ENCODE data around the gene ESYT1.

ESYT1 gene, protein sequence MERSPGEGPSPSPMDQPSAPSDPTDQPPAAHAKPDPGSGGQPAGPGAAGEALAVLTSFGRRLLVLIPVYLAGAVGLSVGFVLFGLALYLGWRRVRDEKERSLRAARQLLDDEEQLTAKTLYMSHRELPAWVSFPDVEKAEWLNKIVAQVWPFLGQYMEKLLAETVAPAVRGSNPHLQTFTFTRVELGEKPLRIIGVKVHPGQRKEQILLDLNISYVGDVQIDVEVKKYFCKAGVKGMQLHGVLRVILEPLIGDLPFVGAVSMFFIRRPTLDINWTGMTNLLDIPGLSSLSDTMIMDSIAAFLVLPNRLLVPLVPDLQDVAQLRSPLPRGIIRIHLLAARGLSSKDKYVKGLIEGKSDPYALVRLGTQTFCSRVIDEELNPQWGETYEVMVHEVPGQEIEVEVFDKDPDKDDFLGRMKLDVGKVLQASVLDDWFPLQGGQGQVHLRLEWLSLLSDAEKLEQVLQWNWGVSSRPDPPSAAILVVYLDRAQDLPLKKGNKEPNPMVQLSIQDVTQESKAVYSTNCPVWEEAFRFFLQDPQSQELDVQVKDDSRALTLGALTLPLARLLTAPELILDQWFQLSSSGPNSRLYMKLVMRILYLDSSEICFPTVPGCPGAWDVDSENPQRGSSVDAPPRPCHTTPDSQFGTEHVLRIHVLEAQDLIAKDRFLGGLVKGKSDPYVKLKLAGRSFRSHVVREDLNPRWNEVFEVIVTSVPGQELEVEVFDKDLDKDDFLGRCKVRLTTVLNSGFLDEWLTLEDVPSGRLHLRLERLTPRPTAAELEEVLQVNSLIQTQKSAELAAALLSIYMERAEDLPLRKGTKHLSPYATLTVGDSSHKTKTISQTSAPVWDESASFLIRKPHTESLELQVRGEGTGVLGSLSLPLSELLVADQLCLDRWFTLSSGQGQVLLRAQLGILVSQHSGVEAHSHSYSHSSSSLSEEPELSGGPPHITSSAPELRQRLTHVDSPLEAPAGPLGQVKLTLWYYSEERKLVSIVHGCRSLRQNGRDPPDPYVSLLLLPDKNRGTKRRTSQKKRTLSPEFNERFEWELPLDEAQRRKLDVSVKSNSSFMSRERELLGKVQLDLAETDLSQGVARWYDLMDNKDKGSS

DNA sequence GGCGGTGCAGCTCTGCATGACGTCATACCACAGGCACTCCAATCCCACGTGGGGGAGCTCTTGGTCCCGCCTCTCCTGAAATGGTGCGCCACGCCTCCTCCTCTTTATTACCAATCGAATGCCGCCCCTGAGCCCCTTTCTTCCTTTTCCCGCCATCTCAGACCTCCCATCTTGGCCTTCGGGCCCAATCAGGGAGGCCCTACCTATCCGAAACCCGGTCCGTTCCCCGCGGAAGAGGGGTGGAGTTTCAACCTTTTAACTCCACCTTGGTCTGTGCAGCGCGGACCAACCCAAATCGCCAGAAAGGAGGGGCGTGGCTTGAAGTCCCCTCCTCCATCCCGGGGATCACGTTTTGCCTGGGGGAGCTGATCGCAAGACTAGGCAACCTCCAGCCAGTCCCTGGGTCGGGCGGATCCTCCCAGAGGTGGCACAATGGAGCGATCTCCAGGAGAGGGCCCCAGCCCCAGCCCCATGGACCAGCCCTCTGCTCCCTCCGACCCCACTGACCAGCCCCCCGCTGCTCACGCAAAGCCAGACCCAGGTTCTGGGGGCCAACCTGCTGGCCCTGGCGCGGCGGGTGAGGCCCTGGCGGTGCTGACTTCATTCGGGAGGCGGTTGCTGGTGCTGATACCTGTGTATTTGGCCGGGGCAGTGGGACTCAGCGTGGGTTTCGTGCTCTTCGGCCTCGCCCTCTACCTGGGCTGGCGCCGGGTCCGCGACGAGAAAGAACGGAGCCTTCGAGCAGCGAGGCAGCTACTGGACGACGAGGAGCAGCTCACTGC lies at the start of gene ESYT1:
TSS of gene ESYT1 (plus strand) at position 380 of the 782 bp plus-strand sequence. CDS start at position 433, 53 bp downstream.
- DNase-seq: peak; percentile 100

GRCh38 chr12:56078427-56078826 lies 49.6 kb upstream of the ESYT1 start:
- no peak for DNase-seq

DNA sequence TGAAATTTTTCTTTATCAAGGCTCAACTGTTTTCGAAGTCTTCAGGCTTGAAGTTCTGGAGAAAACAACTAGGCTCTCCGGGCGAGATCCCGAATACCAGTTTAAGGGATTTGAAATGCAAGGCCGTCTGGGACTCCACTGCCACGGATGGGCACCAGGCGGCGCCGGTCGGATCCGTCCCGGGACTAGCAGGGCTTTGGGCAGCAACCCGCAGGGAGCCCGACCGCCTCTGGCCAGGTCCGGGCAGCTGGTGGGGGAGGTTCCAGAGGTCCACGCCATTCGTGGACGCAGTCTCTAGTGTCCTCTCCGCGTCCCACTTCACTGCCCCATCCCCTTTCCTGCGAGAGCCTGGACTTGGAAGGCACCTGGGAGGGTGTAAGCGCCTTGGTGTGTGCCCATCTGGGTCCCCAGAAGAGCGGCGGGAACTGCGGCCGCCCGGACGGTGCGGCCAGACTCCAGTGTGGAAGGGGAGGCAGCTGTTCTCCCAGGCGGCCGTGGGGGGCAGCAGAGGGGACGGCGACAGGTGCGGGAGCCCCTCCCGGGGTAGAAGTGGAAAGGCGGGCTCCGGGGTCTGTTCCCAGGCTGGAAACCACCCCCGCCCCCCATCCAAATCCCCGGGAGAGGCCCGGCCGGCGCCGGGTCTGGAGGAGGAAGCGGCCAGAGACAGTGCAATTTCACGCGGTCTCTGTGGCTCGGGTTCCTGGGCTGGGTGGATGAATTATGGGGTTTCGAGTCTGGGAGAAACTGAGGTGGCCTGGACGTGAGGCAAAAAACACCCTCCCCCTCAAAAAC lies 48.9 kb upstream of the ESYT1 start:
- DNase-seq: peak; percentile 51

DNA sequence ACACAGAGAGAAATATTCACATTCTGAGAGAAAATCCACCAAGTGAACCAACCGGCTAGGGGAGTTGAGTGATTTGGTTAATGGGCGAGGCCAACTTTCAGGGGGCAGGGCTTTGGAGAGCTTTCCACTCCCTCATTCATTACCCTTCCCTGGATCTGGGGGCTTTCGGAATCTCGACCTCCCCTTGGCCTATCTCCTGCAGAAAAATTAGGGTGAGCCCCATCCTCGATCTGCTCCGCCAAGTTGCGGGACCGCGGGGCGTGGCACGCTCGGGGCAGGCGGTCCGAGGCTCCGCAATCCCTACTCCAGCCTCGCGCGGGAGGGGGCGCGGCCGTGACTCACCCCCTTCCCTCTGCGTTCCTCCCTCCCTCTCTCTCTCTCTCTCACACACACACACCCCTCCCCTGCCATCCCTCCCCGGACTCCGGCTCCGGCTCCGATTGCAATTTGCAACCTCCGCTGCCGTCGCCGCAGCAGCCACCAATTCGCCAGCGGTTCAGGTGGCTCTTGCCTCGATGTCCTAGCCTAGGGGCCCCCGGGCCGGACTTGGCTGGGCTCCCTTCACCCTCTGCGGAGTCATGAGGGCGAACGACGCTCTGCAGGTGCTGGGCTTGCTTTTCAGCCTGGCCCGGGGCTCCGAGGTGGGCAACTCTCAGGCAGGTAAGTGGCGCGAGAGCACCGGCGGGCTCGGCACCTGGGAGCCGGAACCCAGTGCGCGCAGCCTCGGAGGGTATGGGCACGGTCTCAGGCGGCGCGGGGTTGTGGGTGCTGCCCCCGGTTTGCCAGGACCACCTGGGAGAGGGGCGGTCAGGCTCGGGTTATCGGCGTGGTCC lies 48.1 kb upstream of the ESYT1 start, which contains the start of gene ERBB3:
TSS of gene ERBB3 (plus strand) at position 443 of the 833 bp plus-strand sequence. CDS start at position 579, 136 bp downstream.
- peak; percentile 66 for DNase-seq

- no peak for DNase-seq
These were observed 47.4 kb upstream of the ESYT1 start for GRCh38 chr12:56080556-56081138.

DNA sequence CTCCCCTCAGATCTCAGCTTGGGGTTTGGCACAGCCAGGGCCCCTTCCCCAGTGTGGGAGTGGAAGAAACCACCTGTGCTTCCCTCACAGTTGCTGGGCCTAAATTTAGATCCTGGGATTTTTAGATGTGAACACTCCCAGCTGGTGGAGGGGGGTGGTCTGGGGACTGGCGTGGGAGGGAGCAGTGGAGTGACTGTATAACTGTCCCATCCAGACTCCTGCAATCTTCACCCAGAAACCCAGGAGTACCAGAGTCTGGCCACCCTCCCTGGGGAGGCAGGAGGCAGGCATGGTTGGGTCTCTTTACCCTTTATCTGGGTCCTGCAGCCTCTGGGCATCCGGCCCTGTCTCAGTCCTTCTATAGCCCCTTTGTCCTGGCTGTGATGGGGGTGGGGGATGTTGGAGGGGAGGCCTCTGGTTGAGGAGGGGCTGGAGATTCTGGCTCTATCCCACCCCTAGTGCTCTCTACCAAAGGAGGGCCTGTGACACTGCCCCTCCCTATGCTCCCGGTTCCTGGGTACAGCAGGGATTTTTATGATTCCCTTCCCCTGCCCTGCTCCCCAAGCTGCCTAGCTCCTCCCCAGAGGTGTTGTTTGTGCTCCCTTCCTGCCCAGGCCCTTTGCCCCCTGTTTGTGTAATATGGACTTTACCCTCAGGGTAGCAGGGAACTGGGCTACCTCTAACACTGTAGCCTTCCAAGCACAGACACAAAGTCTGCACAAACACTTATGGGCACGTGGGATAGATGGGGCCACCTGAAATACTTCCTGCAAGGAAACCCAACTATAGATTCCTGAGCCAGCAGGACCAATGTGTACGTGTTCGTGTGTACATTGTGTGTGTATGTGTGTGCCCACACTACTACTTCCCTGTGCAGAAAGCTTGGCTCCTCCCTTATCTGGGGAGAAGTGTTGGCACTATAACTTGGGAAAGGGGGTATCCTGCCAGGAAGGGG lies 46.4 kb upstream of the ESYT1 start:
- DNase-seq: no peak

- no peak for DNase-seq
These were observed 45.7 kb upstream of the ESYT1 start for GRCh38 chr12:56082382-56082781.

DNA sequence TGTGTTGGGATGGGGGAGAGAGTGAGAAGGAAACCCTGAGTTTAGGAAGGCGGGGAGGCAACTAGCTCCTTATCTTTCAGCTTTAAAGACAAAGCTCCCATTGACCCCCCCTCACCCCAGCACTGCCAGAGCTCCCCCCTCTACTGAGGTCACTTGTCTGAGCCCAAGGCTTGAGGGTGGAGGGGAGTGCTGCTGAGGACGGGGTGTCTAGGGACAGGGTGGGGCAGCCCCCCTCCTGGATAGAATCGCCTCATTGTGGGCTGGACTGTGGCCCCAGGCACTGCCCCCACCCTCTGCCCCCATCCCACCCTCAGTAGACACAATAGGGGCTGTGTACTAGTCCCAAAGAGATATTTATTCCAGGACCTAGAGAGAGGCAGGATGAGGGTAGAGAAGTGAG lies 45.1 kb upstream of the ESYT1 start:
- no peak for DNase-seq

DNA sequence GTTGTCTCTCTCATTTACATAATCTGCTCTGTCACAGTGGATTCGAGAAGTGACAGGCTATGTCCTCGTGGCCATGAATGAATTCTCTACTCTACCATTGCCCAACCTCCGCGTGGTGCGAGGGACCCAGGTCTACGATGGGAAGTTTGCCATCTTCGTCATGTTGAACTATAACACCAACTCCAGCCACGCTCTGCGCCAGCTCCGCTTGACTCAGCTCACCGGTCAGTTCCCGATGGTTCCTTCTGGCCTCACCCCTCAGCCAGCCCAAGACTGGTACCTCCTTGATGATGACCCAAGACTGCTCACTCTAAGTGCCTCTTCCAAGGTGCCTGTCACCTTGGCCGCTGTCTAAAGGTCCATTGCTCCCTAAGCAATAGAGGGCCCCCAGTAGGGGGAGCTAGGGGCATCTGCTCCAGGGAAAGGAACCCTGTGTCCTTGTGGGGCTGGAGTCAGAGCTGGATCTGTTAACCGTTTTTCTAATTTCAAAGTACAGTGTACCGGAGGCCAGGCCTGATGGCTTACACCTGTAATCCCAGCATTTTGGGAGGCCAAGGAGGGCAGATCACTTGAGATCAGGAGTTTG lies 43.0 kb upstream of the ESYT1 start:
- peak; percentile 14 for DNase-seq

- no peak for DNase-seq
These were observed 42.0 kb upstream of the ESYT1 start for GRCh38 chr12:56086096-56086495.

DNA sequence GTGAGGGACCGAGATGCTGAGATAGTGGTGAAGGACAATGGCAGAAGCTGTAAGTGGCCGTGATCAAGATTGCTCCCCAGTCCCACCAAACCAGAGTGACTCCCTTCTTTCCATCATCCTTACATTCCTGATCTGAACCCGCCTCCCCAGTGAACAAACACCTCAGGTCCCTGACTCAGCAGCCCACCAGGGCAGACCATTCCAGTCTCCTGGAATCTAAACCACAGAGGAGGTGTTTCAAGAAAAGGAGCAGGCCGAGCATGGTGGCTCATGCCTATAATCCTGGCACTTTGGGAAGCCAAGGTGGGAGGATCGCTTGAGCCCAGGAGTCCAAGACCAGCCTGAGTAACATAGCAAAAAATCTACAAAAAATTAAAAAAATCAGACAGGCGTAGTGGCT lies 41.5 kb upstream of the ESYT1 start:
- no peak for DNase-seq

DNA sequence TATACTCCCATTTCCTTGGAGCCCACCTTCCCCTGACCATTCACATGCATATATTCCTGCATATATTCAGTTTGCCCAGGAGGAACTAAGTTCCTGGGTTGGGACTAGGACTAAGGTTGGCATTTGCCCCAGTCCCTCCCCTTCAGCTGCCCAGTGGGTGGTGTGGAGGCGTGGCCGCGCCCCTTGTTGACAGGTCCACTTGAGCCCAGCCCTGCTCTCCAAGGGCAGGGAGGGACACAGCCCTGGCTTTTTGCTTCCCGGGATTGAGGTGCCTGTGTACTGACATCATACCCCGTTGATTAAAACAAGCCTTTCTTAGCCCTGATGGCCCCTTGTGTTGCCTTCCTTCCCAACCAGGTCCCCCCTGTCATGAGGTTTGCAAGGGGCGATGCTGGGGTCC lies 40.8 kb upstream of the ESYT1 start:
- DNase-seq: no peak

- DNase-seq: no peak
These were observed 30.3 kb upstream of the ESYT1 start for GRCh38 chr12:56097738-56098137.

- DNase-seq: no peak
These were observed 29.5 kb upstream of the ESYT1 start for GRCh38 chr12:56098592-56098991.

GRCh38 chr12:56099787-56100186 lies 28.3 kb upstream of the ESYT1 start:
- DNase-seq: no peak

DNA sequence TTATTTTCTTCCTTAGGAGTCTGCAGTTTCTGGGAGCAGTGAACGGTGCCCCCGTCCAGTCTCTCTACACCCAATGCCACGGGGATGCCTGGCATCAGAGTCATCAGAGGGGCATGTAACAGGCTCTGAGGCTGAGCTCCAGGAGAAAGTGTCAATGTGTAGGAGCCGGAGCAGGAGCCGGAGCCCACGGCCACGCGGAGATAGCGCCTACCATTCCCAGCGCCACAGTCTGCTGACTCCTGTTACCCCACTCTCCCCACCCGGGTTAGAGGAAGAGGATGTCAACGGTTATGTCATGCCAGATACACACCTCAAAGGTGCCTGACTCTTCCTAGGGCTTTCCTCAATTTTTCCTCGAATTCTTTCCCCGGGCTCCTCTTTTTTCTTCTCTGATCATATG lies 27.0 kb upstream of the ESYT1 start:
- DNase-seq: no peak

DNA sequence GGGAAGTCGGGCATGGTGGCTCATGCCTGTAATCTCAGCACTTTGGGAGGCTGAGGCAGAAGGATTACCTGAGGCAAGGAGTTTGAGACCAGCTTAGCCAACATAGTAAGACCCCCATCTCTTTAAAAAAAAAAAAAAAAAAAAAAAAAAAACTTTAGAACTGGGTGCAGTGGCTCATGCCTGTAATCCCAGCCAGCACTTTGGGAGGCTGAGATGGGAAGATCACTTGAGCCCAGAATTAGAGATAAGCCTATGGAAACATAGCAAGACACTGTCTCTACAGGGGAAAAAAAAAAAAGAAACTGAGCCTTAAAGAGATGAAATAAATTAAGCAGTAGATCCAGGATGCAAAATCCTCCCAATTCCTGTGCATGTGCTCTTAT lies 25.4 kb upstream of the ESYT1 start:
- no peak for DNase-seq

DNA sequence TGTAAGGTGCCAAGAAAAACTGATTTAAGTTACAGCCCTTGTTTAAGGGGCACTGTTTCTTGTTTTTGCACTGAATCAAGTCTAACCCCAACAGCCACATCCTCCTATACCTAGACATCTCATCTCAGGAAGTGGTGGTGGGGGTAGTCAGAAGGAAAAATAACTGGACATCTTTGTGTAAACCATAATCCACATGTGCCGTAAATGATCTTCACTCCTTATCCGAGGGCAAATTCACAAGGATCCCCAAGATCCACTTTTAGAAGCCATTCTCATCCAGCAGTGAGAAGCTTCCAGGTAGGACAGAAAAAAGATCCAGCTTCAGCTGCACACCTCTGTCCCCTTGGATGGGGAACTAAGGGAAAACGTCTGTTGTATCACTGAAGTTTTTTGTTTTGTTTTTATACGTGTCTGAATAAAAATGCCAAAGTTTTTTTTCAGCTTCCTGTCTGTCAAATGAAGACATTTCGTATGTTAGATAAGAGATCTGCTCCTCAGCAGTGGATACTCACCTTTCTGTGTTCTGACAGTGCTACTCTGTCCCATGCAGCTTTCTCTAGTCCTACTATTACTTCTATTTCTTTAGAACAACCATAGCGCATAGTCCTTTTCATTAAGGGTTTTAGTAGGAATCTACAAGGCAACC lies 24.9 kb upstream of the ESYT1 start:
- peak; percentile 59 for DNase-seq
